Mammary epithelial cell (primary cell): ENCODE measurements around the gene OR56A1.

Source experiments
- CTCF ChIP-seq, 2 donors: IDR thresholded peaks in 1 of 2; conservative IDR thresholded peaks in 1 of 2; 2 replicates each; pipeline ENCODE4 v1.5.1; 2011 to 2012; ENCODE audit warnings: inconsistent platforms in 2 of 2, low read length in 2 of 2, mild to moderate bottlenecking in 2 of 2, control low read depth in 1 of 2, low read depth in 1 of 2; ENCODE audit not compliant: insufficient read depth in 1 of 2; ENCODE audit errors: extremely low read depth in 1 of 2
- EZH2 ChIP-seq: IDR thresholded peaks from 2 replicates; pipeline ENCODE4 v1.6.1; 2012; ENCODE audit warnings: low read length, inconsistent platforms, borderline replicate concordance

DNA sequence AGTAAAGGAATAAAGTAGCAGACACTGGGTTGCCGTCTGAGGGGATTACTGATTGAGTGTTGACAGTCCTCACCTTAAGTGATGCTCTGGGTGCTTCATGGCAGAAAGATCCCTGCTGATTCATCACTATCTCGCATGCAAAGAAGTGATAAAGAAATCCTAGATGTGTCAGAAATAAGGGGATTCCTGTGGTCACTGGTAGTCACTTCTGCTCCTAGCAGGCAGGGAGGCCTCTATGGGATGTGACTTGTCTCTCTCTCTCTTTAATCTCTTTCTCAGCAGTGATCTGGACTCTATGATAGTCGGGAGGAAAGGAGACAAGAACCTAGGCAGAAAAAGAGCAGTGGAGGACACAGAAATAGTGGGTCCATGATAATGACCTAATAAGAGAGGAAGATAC, 30.9 kb upstream of the OR56A1 start:
- TF ChIP-seq EZH2 (no peak), CTCF (conservative IDR thresholded peaks at IDR 0.05 in 1 of 2, IDR thresholded peaks at IDR 0.05 in 1 of 2; ENCODE audit: extremely low read depth in 1 of 2, insufficient read depth in 1 of 2, low read depth in 1 of 2, low read length in 2 of 2) (no peak)
